B cell (primary cell): ENCODE results near the gene NELL1.

Source experiments
- CTCF ChIP-seq: fragments of 200-600 bp; IDR thresholded peaks from one replicate; pipeline ENCODE4 v1.8.0; 2022; ENCODE audit warnings: antibody characterized with exemption, mild to moderate bottlenecking
- EZH2 ChIP-seq: IDR thresholded peaks from 2 replicates; pipeline ENCODE4 v1.6.1; 2012; ENCODE audit warnings: borderline replicate concordance, low read depth, mild to moderate bottlenecking, moderate library complexity, low read length; ENCODE audit not compliant: insufficient read depth, poor library complexity, severe bottlenecking

- TF ChIP-seq CTCF (no peak), EZH2 (no peak)
Observed at GRCh38 chr11:21481255-21481654, 811.9 kb downstream of the NELL1 start.
